HEK293 (cell line): ENCODE results near the gene RPGRIP1L.

Experiments used
- SALL2 ChIP-seq: fragments of 450-650 bp; formaldehyde crosslinking; IDR thresholded peaks from 2 replicates; pipeline ENCODE4 v1.5.0; 2017; ENCODE audit warnings: missing biosample characterization, mild to moderate bottlenecking, missing genetic modification characterization, borderline replicate concordance
- TF ChIP-seq, protein P1 (sequence below): fragments of 450-650 bp; formaldehyde crosslinking; IDR thresholded peaks from 2 replicates; pipeline ENCODE4 v1.5.1; 2016; ENCODE audit warnings: missing biosample characterization, missing genetic modification characterization

DNA sequence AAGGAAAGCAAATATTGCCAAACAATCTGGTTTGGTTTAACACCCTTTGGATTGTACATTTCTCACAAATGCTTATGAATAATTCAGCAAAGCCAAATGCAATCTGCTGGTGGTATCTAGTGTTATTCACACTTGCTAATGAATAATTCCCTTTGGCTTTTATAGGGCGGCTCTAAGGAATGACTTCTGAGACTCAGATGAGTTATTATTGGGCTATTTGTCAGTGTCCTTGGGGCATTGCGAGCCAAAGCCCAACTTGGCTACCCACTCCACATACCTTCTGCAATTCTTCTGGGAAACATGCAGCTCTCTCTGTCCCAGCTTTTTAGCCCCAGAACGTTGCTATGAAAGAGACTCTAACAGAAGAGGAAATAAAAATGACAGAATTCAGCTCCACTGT is 41.4 kb upstream of the RPGRIP1L start:
- TF ChIP-seq, protein P1, sequence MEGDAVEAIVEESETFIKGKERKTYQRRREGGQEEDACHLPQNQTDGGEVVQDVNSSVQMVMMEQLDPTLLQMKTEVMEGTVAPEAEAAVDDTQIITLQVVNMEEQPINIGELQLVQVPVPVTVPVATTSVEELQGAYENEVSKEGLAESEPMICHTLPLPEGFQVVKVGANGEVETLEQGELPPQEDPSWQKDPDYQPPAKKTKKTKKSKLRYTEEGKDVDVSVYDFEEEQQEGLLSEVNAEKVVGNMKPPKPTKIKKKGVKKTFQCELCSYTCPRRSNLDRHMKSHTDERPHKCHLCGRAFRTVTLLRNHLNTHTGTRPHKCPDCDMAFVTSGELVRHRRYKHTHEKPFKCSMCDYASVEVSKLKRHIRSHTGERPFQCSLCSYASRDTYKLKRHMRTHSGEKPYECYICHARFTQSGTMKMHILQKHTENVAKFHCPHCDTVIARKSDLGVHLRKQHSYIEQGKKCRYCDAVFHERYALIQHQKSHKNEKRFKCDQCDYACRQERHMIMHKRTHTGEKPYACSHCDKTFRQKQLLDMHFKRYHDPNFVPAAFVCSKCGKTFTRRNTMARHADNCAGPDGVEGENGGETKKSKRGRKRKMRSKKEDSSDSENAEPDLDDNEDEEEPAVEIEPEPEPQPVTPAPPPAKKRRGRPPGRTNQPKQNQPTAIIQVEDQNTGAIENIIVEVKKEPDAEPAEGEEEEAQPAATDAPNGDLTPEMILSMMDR (tag by site-specific recombination), result no peak
- TF ChIP-seq SALL2, result no peak
